IPS-18a (cell line): ENCODE measurements around the gene LIMA1.
"Not testable (repeated sequence)": the region's sequence is repeated elsewhere in the genome, so short reads cannot be mapped to it uniquely, and the experiment has no call there.

Experiments
- H3K27ac ChIP-seq: one replicate; pipeline ENCODE4 v1.5.1; 2013; ENCODE audit warnings: low read length
- H3K27me3 ChIP-seq: one replicate; pipeline ENCODE4 v1.6.1; 2013; ENCODE audit warnings: mild to moderate bottlenecking, low read length; ENCODE audit not compliant: control insufficient read depth, insufficient read depth
- H3K36me3 ChIP-seq: one replicate; pipeline ENCODE4 v1.6.1; 2013; ENCODE audit warnings: low read depth, low read length; ENCODE audit not compliant: control insufficient read depth
- H3K4me1 ChIP-seq: one replicate; pipeline ENCODE4 v1.6.1; 2013; ENCODE audit warnings: low read depth, low read length; ENCODE audit not compliant: control insufficient read depth
- H3K4me3 ChIP-seq: one replicate; pipeline ENCODE4 v1.5.1; 2013; ENCODE audit warnings: low read length
- H3K9ac ChIP-seq: one replicate; pipeline ENCODE4 v1.6.1; 2013; ENCODE audit warnings: mild to moderate bottlenecking, low read length, moderate library complexity
- H3K9me3 ChIP-seq: one replicate; pipeline ENCODE4 v1.6.1; 2013; ENCODE audit warnings: low read depth, low read length; ENCODE audit not compliant: control insufficient read depth

The LIMA1 gene

GRCh38 chr12:50313971-50314370 lies 30.7 kb upstream of the LIMA1 start:
- not testable (repeated sequence) for H3K27me3 ChIP-seq, H3K27ac ChIP-seq, H3K9ac ChIP-seq, H3K4me1 ChIP-seq, H3K9me3 ChIP-seq, H3K4me3 ChIP-seq, H3K36me3 ChIP-seq

- Histone ChIP-seq H3K27ac (no peak overlapping the region), H3K4me1 (peaks cover 9% of the 10 kb centered on the region), H3K4me3 (no peak overlapping the region), H3K9ac (no peak overlapping the region), H3K36me3 (no peaks in the 10 kb centered on the region), H3K9me3 (no peaks in the 10 kb centered on the region), H3K27me3 (no peaks in the 10 kb centered on the region)
These were observed 30.1 kb upstream of the LIMA1 start for GRCh38 chr12:50313256-50313931.

- not testable (repeated sequence) for H3K27me3 ChIP-seq, H3K4me1 ChIP-seq, H3K9me3 ChIP-seq, H3K36me3 ChIP-seq, H3K27ac ChIP-seq, H3K4me3 ChIP-seq, H3K9ac ChIP-seq
These were observed 28.7 kb upstream of the LIMA1 start for GRCh38 chr12:50311858-50312609.

GRCh38 chr12:50309950-50310349 lies 26.6 kb upstream of the LIMA1 start:
- H3K4me3 ChIP-seq = no peak overlapping the region
- no peaks in the 10 kb centered on the region for H3K27me3 ChIP-seq
- H3K36me3 ChIP-seq = no peaks in the 10 kb centered on the region
- H3K9me3 ChIP-seq = no peaks in the 10 kb centered on the region
- H3K4me1 ChIP-seq = peaks cover 9% of the 10 kb centered on the region
- H3K27ac ChIP-seq = no peak overlapping the region
- no peak overlapping the region for H3K9ac ChIP-seq

- Histone ChIP-seq H3K36me3 (no peaks in the 10 kb centered on the region), H3K9me3 (no peaks in the 10 kb centered on the region), H3K9ac (no peak overlapping the region), H3K4me3 (no peak overlapping the region), H3K27ac (no peak overlapping the region), H3K4me1 (no peaks in the 10 kb centered on the region), H3K27me3 (no peaks in the 10 kb centered on the region)
These were observed 19.4 kb upstream of the LIMA1 start for GRCh38 chr12:50302686-50303085.

GRCh38 chr12:50297996-50298395 lies 14.7 kb upstream of the LIMA1 start:
- Histone ChIP-seq H3K4me3 (no peak overlapping the region), H3K36me3 (no peaks in the 10 kb centered on the region), H3K27me3 (no peaks in the 10 kb centered on the region), H3K9me3 (no peaks in the 10 kb centered on the region), H3K27ac (no peak overlapping the region), H3K9ac (no peak overlapping the region), H3K4me1 (no peaks in the 10 kb centered on the region)

GRCh38 chr12:50297027-50297426 lies 13.7 kb upstream of the LIMA1 start:
- Histone ChIP-seq H3K36me3 (no peaks in the 10 kb centered on the region), H3K9me3 (no peaks in the 10 kb centered on the region), H3K9ac (no peak overlapping the region), H3K4me1 (no peaks in the 10 kb centered on the region), H3K27me3 (no peaks in the 10 kb centered on the region), H3K4me3 (no peak overlapping the region), H3K27ac (no peak overlapping the region)

GRCh38 chr12:50296554-50296953 lies 13.2 kb upstream of the LIMA1 start:
- no peaks in the 10 kb centered on the region for H3K4me1 ChIP-seq
- no peak overlapping the region for H3K4me3 ChIP-seq
- H3K27me3 ChIP-seq = no peaks in the 10 kb centered on the region
- no peak overlapping the region for H3K27ac ChIP-seq
- no peaks in the 10 kb centered on the region for H3K9me3 ChIP-seq
- H3K36me3 ChIP-seq = no peaks in the 10 kb centered on the region
- no peak overlapping the region for H3K9ac ChIP-seq

GRCh38 chr12:50291377-50291776 lies 8.1 kb upstream of the LIMA1 start:
- no peaks in the 10 kb centered on the region for H3K36me3 ChIP-seq
- no peak overlapping the region for H3K4me3 ChIP-seq
- H3K27me3 ChIP-seq = no peaks in the 10 kb centered on the region
- H3K9ac ChIP-seq = no peak overlapping the region
- no peaks in the 10 kb centered on the region for H3K4me1 ChIP-seq
- no peak overlapping the region for H3K27ac ChIP-seq
- no peaks in the 10 kb centered on the region for H3K9me3 ChIP-seq

GRCh38 chr12:50290692-50291091 lies 7.4 kb upstream of the LIMA1 start:
- H3K4me3 ChIP-seq, H3K27me3 ChIP-seq, H3K4me1 ChIP-seq, H3K27ac ChIP-seq, H3K36me3 ChIP-seq, H3K9ac ChIP-seq, H3K9me3 ChIP-seq: not testable (repeated sequence)

GRCh38 chr12:50287271-50287670 lies 4.0 kb upstream of the LIMA1 start:
- peaks cover 4% of the 10 kb centered on the region for H3K4me1 ChIP-seq
- H3K27ac ChIP-seq = no peak overlapping the region
- peaks cover 7% of the 10 kb centered on the region for H3K27me3 ChIP-seq
- H3K9me3 ChIP-seq = no peaks in the 10 kb centered on the region
- no peak overlapping the region for H3K9ac ChIP-seq
- H3K4me3 ChIP-seq = no peak overlapping the region
- no peaks in the 10 kb centered on the region for H3K36me3 ChIP-seq

GRCh38 chr12:50285253-50285652 lies 1.9 kb upstream of the LIMA1 start:
- H3K36me3 ChIP-seq = no peaks in the 10 kb centered on the region
- peaks cover 23% of the 10 kb centered on the region for H3K27me3 ChIP-seq
- peaks cover 4% of the 10 kb centered on the region for H3K4me1 ChIP-seq
- H3K9me3 ChIP-seq = no peaks in the 10 kb centered on the region
- no peak overlapping the region for H3K9ac ChIP-seq
- H3K4me3 ChIP-seq = no peak overlapping the region
- H3K27ac ChIP-seq = no peak overlapping the region
